ENCODE data around the gene ATP8A2. TPM values are rescaled to one million over a fixed set of nuclear protein-coding genes. Genes with fewer than 3 reads are reported as not detected.

Gene ATP8A2
- total and polyA plus RNA-seq, 2 of the 8 experiments (the other 6 are each of a cell fraction or from before 2014, with no cell fraction given) = 2.4 to 8.3 TPM

DNA sequence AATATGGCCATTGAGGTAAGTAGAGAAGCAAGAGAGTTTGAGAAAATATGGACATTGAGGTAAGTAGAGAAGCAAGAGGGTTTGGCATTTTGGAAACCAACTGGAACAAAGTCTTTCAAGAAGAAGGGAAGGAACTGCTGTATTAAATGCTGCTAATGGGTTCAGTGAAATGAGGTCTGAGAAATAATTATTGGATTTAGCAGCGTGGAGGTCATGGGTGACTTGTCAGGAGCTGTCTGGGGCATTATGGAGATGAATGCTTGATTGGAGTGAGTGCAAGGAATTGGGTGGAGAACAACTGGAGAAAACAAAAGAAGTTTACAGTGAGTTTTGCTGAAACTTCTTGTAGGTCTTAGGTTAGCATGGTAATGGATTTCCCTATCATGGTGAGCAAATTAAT lies 232.3 kb downstream of the ATP8A2 start:
- FAIRE-seq (no peak), DNase-seq (ENCODE audit: low read depth in 1 of 2, low spot score in 2 of 2) (no peak)
- H3K27ac ChIP-seq (ENCODE audit: low read depth, low read length) = no peak overlapping the region
- no peak overlapping the region for H3K4me3 ChIP-seq (ENCODE audit: extremely low read depth in 1 of 4, insufficient read depth in 2 of 4, low read depth in 3 of 4, low read length in 4 of 4)
- H2BK15ac ChIP-seq (ENCODE audit: low read length) = no peak overlapping the region
- H2BK120ac ChIP-seq (replicated peaks; ENCODE audit: low read depth, low read length) = no peak overlapping the region
- H2AFZ ChIP-seq (ENCODE audit: low read length) = no peak overlapping the region
- no peak overlapping the region for H4K8ac ChIP-seq (ENCODE audit: extremely low read depth, insufficient read depth, low read length)
- no peak overlapping the region for H3K4ac ChIP-seq (replicated peaks; ENCODE audit: insufficient read length, low read depth, low read length)
- no peak overlapping the region for H2BK5ac ChIP-seq (ENCODE audit: low read depth, low read length)
- H3K9ac ChIP-seq (replicated peaks in 1 of 4; ENCODE audit: extremely low read depth in 1 of 4, low read depth in 3 of 4, low read length in 3 of 4) = no peak overlapping the region
- H3K18ac ChIP-seq (ENCODE audit: extremely low read depth, low read length) = no peak overlapping the region
- no peaks in the 10 kb centered on the region for H3K79me2 ChIP-seq (ENCODE audit: control insufficient read depth in 1 of 2, insufficient read depth in 2 of 2, low read length in 2 of 2)
- no peak overlapping the region for H4K91ac ChIP-seq (replicated peaks; ENCODE audit: insufficient read length, low read length)
- no peak overlapping the region for H3K14ac ChIP-seq (ENCODE audit: insufficient read length)
- H3K23me2 ChIP-seq (ENCODE audit: low read depth, low read length) = no peaks in the 10 kb centered on the region; the same call in 1 of the 2 replicates
- H3K23ac ChIP-seq (ENCODE audit: insufficient read length) = no peak overlapping the region
- H3K27me3 ChIP-seq (replicated peaks in 1 of 4; ENCODE audit: control insufficient read depth in 3 of 4, extremely low read depth in 1 of 4, insufficient read depth in 3 of 4, low read length in 3 of 4) = no peaks in the 10 kb centered on the region
- no peak overlapping the region for H3K4me2 ChIP-seq (ENCODE audit: insufficient read depth in 1 of 2, low read depth in 2 of 2, low read length in 2 of 2)
- no peaks in the 10 kb centered on the region for H3K36me3 ChIP-seq (ENCODE audit: control insufficient read depth in 2 of 4, insufficient read depth in 4 of 4, low read length in 3 of 4)
- H4K5ac ChIP-seq (ENCODE audit: insufficient read length, low read depth, low read length) = no peak overlapping the region
- peaks cover 0 to 5% (median under 1%) of the 10 kb centered on the region in 4 experiments; a peak in 2 of 7 replicates for H3K4me1 ChIP-seq (replicated peaks in 1 of 4; ENCODE audit: control insufficient read depth in 3 of 4, insufficient read depth in 4 of 4, low read length in 3 of 4)
- H2AK5ac ChIP-seq (ENCODE audit: low read depth, low read length) = no peak overlapping the region
- H3K9me3 ChIP-seq (ENCODE audit: insufficient read depth in 2 of 2, low read depth in 1 of 2, low read length in 1 of 2) = no peaks in the 10 kb centered on the region
- ChIA-PET POLR2A (ENCODE audit: partially characterized antibody) (no interaction called here), CTCF (ENCODE audit: partially characterized antibody) (no interaction called here)
- no peak overlapping the region for H2BK12ac ChIP-seq (ENCODE audit: low read depth, low read length)
- no peaks in the 10 kb centered on the region for H3K79me1 ChIP-seq (ENCODE audit: low read depth, low read length)
- no peaks in the 10 kb centered on the region for H4K20me1 ChIP-seq (replicated peaks in 1 of 2; ENCODE audit: control insufficient read depth in 1 of 2, insufficient read depth in 2 of 2, low read length in 2 of 2)
- 91% methylated on average over 1 of the region's 1 CpG; no CpG with 5 or more reads in 1 of the 2 experiments for WGBS, 2 experiments (ENCODE audit: extremely low coverage in 1 of 2, insufficient coverage in 1 of 2, insufficient read length in 1 of 2, insufficient replicate concordance in 2 of 2, low coverage in 1 of 2, low lambda C conversion rate in 2 of 2, missing lambda C conversion rate in 1 of 2)
- no peak overlapping the region for H2BK20ac ChIP-seq (ENCODE audit: low read length)
- no peak overlapping the region for H3K56ac ChIP-seq (replicated peaks; ENCODE audit: insufficient read length, low read depth, low read length)
- no peak for TF ChIP-seq RNF2 (IDR thresholded peaks at IDR 0.05; ENCODE audit: borderline replicate concordance, low read depth, low read length, missing control alignments, poor library complexity, severe bottlenecking)
- TF ChIP-seq GTF2F1 (IDR thresholded peaks at IDR 0.05; ENCODE audit: borderline replicate concordance, low read depth, low read length) = no peak
- TF ChIP-seq ZNF274 (IDR thresholded peaks at IDR 0.05; ENCODE audit: borderline replicate concordance, extremely low read depth, low read length) = no peak
- TF ChIP-seq HDAC6 (IDR thresholded peaks at IDR 0.05; ENCODE audit: low read depth, low read length) = no peak
- TF ChIP-seq SAP30 (IDR thresholded peaks at IDR 0.05; ENCODE audit: insufficient read depth, insufficient replicate concordance, low read length) = no peak
- no peak for TF ChIP-seq CEBPB (IDR thresholded peaks at IDR 0.05; ENCODE audit: low read depth, low read length)
- TF ChIP-seq ATF2 (IDR thresholded peaks at IDR 0.05; ENCODE audit: low read length) = no peak
- no peak for TF ChIP-seq TBP (IDR thresholded peaks at IDR 0.05; ENCODE audit: low read depth, low read length)
- TF ChIP-seq CBX5 (IDR thresholded peaks at IDR 0.05; ENCODE audit: low read depth, low read length) = no peak
- no peak for TF ChIP-seq GABPA (IDR thresholded peaks at IDR 0.05; ENCODE audit: borderline replicate concordance, insufficient read depth, low read length)
- TF ChIP-seq RXRA (IDR thresholded peaks at IDR 0.05; ENCODE audit: insufficient read depth, low read depth, low read length) = no peak
- no peak for TF ChIP-seq JUND (IDR thresholded peaks at IDR 0.05; ENCODE audit: low read length)
- TF ChIP-seq YY1 (IDR thresholded peaks at IDR 0.05; ENCODE audit: low read depth, low read length) = no peak

All from H1 (cell line).